SK-N-SH (cell line): Measurements from ENCODE around the gene MGLL.

Experiments
- NRF1 ChIP-seq: IDR thresholded peaks from 2 replicates; pipeline ENCODE4 v1.6.1; 2012; ENCODE audit warnings: low read depth, mild to moderate bottlenecking, low read length
- POLR2AphosphoS5 ChIP-seq: IDR thresholded peaks from 2 replicates; pipeline ENCODE4 v1.6.1; 2012; ENCODE audit warnings: low read depth, low read length
- RCOR1 ChIP-seq: fragments of 150-350 bp; IDR thresholded peaks from 2 replicates; pipeline ENCODE4 v1.6.1; 2017; ENCODE audit warnings: antibody characterized with exemption, low read length
- TF ChIP-seq, protein P1 (sequence below): fragments of 200-600 bp; sonication (generic); IDR thresholded peaks from 2 replicates; pipeline ENCODE4 v1.6.1; 2017; ENCODE audit warnings: antibody characterized with exemption, mild to moderate bottlenecking, moderate library complexity
- TF ChIP-seq, protein P2 (sequence below): fragments of 150-350 bp; IDR thresholded peaks from 2 replicates; pipeline ENCODE4 v1.6.1; 2017; ENCODE audit warnings: antibody characterized with exemption, low read length, low read depth, borderline replicate concordance
- TF ChIP-seq, protein P3 (sequence below): IDR thresholded peaks from 2 replicates; pipeline ENCODE4 v1.4.0; 2012; ENCODE audit warnings: low read depth, borderline replicate concordance
- TF ChIP-seq, protein P4 (sequence below): IDR thresholded peaks from 2 replicates; pipeline ENCODE4; 2012

DNA sequence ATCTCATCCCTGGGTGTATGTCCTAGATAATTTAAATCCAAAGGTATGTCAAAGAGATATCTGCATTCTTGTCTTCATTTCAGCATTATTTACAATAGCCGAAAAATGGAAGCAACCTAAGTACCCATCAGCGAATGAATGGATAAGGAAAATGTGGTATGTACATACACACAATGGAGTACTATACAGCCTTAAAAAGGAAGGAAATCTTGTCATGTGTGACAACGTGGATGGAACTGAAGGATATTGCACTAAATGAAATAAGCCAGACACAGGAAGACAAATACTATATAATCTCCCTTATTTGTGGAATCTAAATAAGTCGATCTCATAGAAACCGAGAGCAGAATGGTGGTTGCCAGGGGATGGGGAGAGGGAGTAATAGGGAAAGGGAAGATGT, 16.8 kb upstream of the MGLL start:
- TF ChIP-seq RCOR1: no peak
- TF ChIP-seq, protein P1, sequence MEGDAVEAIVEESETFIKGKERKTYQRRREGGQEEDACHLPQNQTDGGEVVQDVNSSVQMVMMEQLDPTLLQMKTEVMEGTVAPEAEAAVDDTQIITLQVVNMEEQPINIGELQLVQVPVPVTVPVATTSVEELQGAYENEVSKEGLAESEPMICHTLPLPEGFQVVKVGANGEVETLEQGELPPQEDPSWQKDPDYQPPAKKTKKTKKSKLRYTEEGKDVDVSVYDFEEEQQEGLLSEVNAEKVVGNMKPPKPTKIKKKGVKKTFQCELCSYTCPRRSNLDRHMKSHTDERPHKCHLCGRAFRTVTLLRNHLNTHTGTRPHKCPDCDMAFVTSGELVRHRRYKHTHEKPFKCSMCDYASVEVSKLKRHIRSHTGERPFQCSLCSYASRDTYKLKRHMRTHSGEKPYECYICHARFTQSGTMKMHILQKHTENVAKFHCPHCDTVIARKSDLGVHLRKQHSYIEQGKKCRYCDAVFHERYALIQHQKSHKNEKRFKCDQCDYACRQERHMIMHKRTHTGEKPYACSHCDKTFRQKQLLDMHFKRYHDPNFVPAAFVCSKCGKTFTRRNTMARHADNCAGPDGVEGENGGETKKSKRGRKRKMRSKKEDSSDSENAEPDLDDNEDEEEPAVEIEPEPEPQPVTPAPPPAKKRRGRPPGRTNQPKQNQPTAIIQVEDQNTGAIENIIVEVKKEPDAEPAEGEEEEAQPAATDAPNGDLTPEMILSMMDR: no peak
- TF ChIP-seq, protein P2, sequence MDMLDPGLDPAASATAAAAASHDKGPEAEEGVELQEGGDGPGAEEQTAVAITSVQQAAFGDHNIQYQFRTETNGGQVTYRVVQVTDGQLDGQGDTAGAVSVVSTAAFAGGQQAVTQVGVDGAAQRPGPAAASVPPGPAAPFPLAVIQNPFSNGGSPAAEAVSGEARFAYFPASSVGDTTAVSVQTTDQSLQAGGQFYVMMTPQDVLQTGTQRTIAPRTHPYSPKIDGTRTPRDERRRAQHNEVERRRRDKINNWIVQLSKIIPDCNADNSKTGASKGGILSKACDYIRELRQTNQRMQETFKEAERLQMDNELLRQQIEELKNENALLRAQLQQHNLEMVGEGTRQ: no peak
- TF ChIP-seq, protein P3, sequence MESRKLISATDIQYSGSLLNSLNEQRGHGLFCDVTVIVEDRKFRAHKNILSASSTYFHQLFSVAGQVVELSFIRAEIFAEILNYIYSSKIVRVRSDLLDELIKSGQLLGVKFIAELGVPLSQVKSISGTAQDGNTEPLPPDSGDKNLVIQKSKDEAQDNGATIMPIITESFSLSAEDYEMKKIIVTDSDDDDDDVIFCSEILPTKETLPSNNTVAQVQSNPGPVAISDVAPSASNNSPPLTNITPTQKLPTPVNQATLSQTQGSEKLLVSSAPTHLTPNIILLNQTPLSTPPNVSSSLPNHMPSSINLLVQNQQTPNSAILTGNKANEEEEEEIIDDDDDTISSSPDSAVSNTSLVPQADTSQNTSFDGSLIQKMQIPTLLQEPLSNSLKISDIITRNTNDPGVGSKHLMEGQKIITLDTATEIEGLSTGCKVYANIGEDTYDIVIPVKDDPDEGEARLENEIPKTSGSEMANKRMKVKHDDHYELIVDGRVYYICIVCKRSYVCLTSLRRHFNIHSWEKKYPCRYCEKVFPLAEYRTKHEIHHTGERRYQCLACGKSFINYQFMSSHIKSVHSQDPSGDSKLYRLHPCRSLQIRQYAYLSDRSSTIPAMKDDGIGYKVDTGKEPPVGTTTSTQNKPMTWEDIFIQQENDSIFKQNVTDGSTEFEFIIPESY: no peak
- TF ChIP-seq POLR2AphosphoS5: no peak
- TF ChIP-seq, protein P4, sequence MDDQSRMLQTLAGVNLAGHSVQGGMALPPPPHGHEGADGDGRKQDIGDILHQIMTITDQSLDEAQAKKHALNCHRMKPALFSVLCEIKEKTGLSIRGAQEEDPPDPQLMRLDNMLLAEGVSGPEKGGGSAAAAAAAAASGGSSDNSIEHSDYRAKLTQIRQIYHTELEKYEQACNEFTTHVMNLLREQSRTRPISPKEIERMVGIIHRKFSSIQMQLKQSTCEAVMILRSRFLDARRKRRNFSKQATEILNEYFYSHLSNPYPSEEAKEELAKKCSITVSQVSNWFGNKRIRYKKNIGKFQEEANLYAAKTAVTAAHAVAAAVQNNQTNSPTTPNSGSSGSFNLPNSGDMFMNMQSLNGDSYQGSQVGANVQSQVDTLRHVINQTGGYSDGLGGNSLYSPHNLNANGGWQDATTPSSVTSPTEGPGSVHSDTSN: no peak
- no peak for TF ChIP-seq NRF1
